ENCODE measurements around the gene TENM4.

TENM4 gene

GRCh38 chr11:79285756-79286155 is 155.1 kb downstream of the TENM4 start:
- no peak for DNase-seq (ENCODE audit: extremely low spot score)
- ChIA-PET POLR2A (no interaction called here), CTCF (no interaction called here)
- TF ChIP-seq L3MBTL2 (conservative IDR thresholded peaks at IDR 0.05) (no peak), TARDBP (IDR thresholded peaks at IDR 0.05) (no peak), PKNOX1 (IDR thresholded peaks at IDR 0.05) (no peak), LEF1 (IDR thresholded peaks at IDR 0.05; ENCODE audit: borderline replicate concordance) (no peak), ELF4 (IDR thresholded peaks at IDR 0.05) (no peak), SUZ12 (IDR thresholded peaks at IDR 0.05) (no peak), ARNT (IDR thresholded peaks at IDR 0.05) (no peak), SP1 (IDR thresholded peaks at IDR 0.05) (no peak), ZNF384 (IDR thresholded peaks at IDR 0.05) (no peak), CTBP1 (IDR thresholded peaks at IDR 0.05; ENCODE audit: borderline replicate concordance) (no peak)

GRCh38 chr11:79276736-79277325 is 164.0 kb downstream of the TENM4 start:
- ChIA-PET CTCF (no interaction called here), POLR2A (no interaction called here)
- no peak for DNase-seq (ENCODE audit: extremely low spot score)
- TF ChIP-seq FOXM1 (IDR thresholded peaks at IDR 0.05; ENCODE audit: borderline replicate concordance) (no peak), LEF1 (IDR thresholded peaks at IDR 0.05; ENCODE audit: borderline replicate concordance) (no peak), CTBP1 (IDR thresholded peaks at IDR 0.05; ENCODE audit: borderline replicate concordance) (no peak), BHLHE40 (IDR thresholded peaks at IDR 0.05; ENCODE audit: borderline replicate concordance) (no peak), PKNOX1 (IDR thresholded peaks at IDR 0.05) (no peak), NFRKB (IDR thresholded peaks at IDR 0.05) (no peak), L3MBTL2 (conservative IDR thresholded peaks at IDR 0.05) (no peak), SP1 (IDR thresholded peaks at IDR 0.05) (no peak)

- CTCF ChIA-PET: no interaction called here
- no peak for TF ChIP-seq BHLHE40 (IDR thresholded peaks at IDR 0.05; ENCODE audit: borderline replicate concordance)
- TF ChIP-seq HDGF (IDR thresholded peaks at IDR 0.05; ENCODE audit: borderline replicate concordance): no peak
- no peak for TF ChIP-seq ZNF384 (IDR thresholded peaks at IDR 0.05)
- no peak for TF ChIP-seq ELF4 (IDR thresholded peaks at IDR 0.05)
- TF ChIP-seq ARNT (IDR thresholded peaks at IDR 0.05): no peak
- TF ChIP-seq SP1 (IDR thresholded peaks at IDR 0.05): no peak
- no peak for TF ChIP-seq NFRKB (IDR thresholded peaks at IDR 0.05)
- no peak for TF ChIP-seq FOXK2 (IDR thresholded peaks at IDR 0.05)
- no peak for TF ChIP-seq L3MBTL2 (conservative IDR thresholded peaks at IDR 0.05)
- TF ChIP-seq PKNOX1 (IDR thresholded peaks at IDR 0.05): no peak
- no peak for TF ChIP-seq FOXA1 (IDR thresholded peaks at IDR 0.05)
- no peak for TF ChIP-seq SUZ12 (IDR thresholded peaks at IDR 0.05)
- no peak for TF ChIP-seq LEF1 (IDR thresholded peaks at IDR 0.05; ENCODE audit: borderline replicate concordance)
- POLR2A ChIA-PET: no interaction called here
- no peak for DNase-seq (ENCODE audit: extremely low spot score)
Measured at GRCh38 chr11:79274636-79275331, 166.0 kb downstream of the TENM4 start.

- TF ChIP-seq ZNF384 (IDR thresholded peaks at IDR 0.05) (no peak), NFRKB (IDR thresholded peaks at IDR 0.05) (no peak), ARNT (IDR thresholded peaks at IDR 0.05) (no peak), L3MBTL2 (conservative IDR thresholded peaks at IDR 0.05) (no peak), SUZ12 (IDR thresholded peaks at IDR 0.05) (no peak), TARDBP (IDR thresholded peaks at IDR 0.05) (no peak), FOXK2 (IDR thresholded peaks at IDR 0.05) (no peak), LEF1 (IDR thresholded peaks at IDR 0.05; ENCODE audit: borderline replicate concordance) (no peak), PKNOX1 (IDR thresholded peaks at IDR 0.05) (no peak), HDGF (IDR thresholded peaks at IDR 0.05; ENCODE audit: borderline replicate concordance) (no peak), FOXA1 (IDR thresholded peaks at IDR 0.05) (no peak), BHLHE40 (IDR thresholded peaks at IDR 0.05; ENCODE audit: borderline replicate concordance) (no peak), SP1 (IDR thresholded peaks at IDR 0.05) (no peak), ELF4 (IDR thresholded peaks at IDR 0.05) (no peak), FOXM1 (IDR thresholded peaks at IDR 0.05; ENCODE audit: borderline replicate concordance) (no peak), CTBP1 (IDR thresholded peaks at IDR 0.05; ENCODE audit: borderline replicate concordance) (no peak)
- DNase-seq (ENCODE audit: extremely low spot score): no peak
- CTCF ChIA-PET: no interaction called here
- POLR2A ChIA-PET: no interaction called here
Measured at GRCh38 chr11:79273781-79274180, 167.0 kb downstream of the TENM4 start.

GRCh38 chr11:79269611-79270307 is 171.1 kb downstream of the TENM4 start:
- peak; percentile 15 for DNase-seq (ENCODE audit: extremely low spot score)
- CTCF ChIA-PET: no interaction called here
- POLR2A ChIA-PET: no interaction called here
- TF ChIP-seq FOXK2 (IDR thresholded peaks at IDR 0.05) (no peak), FOXM1 (IDR thresholded peaks at IDR 0.05; ENCODE audit: borderline replicate concordance) (no peak), ZNF384 (IDR thresholded peaks at IDR 0.05) (no peak), ELF4 (IDR thresholded peaks at IDR 0.05) (no peak), FOXA1 (IDR thresholded peaks at IDR 0.05) (no peak), SUZ12 (IDR thresholded peaks at IDR 0.05) (no peak), LEF1 (IDR thresholded peaks at IDR 0.05; ENCODE audit: borderline replicate concordance) (no peak), BHLHE40 (IDR thresholded peaks at IDR 0.05; ENCODE audit: borderline replicate concordance) (no peak), TARDBP (IDR thresholded peaks at IDR 0.05) (no peak), PKNOX1 (IDR thresholded peaks at IDR 0.05) (no peak)

Data from HEK293T (cell line).